ACC112 (cell line): ENCODE data around the gene TBC1D22A.

Source experiments
- H2AFZ ChIP-seq: fragments of 200-600 bp; sonication (generic); one replicate; pipeline ENCODE4 v1.6.0; 2017; ENCODE audit warnings: antibody characterized with exemption, low read length; ENCODE audit not compliant: unreplicated experiment
- H3K27ac ChIP-seq: fragments of 200-600 bp; sonication (generic); 2 replicates; pipeline ENCODE4 v1.5.1; 2014; ENCODE audit warnings: low read depth, mild to moderate bottlenecking, antibody characterized with exemption, low read length, moderate library complexity
- H3K27me3 ChIP-seq: fragments of 200-600 bp; sonication (generic); 2 replicates; pipeline ENCODE4 v1.6.1; 2014; ENCODE audit warnings: mild to moderate bottlenecking, antibody characterized with exemption, low read length, moderate library complexity, mixed read lengths; ENCODE audit not compliant: insufficient read depth
- H3K36me3 ChIP-seq: fragments of 200-600 bp; sonication (generic); 2 replicates; pipeline ENCODE4 v1.6.1; 2016; ENCODE audit warnings: mild to moderate bottlenecking, antibody characterized with exemption, low read length, moderate library complexity, mixed read lengths; ENCODE audit not compliant: insufficient read depth
- H3K4me1 ChIP-seq: fragments of 200-600 bp; sonication (generic); one replicate; pipeline ENCODE4 v1.6.1; 2016; ENCODE audit warnings: low read length, mixed read lengths; ENCODE audit not compliant: insufficient read depth, unreplicated experiment, control insufficient read depth
- H3K4me3 ChIP-seq: fragments of 200-600 bp; sonication (generic); 2 replicates; pipeline ENCODE4 v1.5.1; 2014; ENCODE audit warnings: mild to moderate bottlenecking, low read depth, low read length
- H3K79me2 ChIP-seq: fragments of 200-600 bp; sonication (generic); one replicate; pipeline ENCODE4 v1.6.0; 2016; ENCODE audit warnings: low read length; ENCODE audit not compliant: control insufficient read depth, unreplicated experiment, insufficient read depth

TBC1D22A gene

DNA sequence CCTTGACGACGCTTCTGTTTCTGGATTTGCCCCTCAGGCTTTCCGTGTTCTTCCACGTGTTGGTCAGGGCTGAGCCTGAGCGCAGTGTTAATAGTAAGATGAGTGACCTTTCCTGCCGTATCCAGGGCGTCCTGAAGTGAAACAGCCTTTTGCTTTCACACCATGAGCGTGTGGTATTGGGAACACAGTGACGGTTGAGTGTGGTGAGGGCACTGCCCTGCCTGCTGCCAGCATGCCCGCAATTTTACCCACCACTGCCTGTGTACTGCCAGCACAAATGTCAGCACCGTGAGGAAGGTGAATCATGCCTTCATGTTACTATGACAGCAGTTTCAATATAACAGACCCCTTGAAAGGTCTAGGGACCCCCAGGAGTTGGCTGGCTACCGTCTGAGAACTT lies 217.1 kb downstream of the TBC1D22A start:
- Histone ChIP-seq H3K4me1 (peaks cover 2% of the 10 kb centered on the region), H3K27ac (no peak overlapping the region), H3K27me3 (no peaks in the 10 kb centered on the region), H3K36me3 (no peaks in the 10 kb centered on the region), H3K4me3 (no peak overlapping the region), H3K79me2 (no peaks in the 10 kb centered on the region), H2AFZ (no peak overlapping the region)

GRCh38 chr22:46980392-46980791 lies 217.9 kb downstream of the TBC1D22A start:
- H3K4me1 ChIP-seq: peaks cover 9% of the 10 kb centered on the region
- H2AFZ ChIP-seq: no peak overlapping the region
- H3K36me3 ChIP-seq: no peaks in the 10 kb centered on the region
- H3K27me3 ChIP-seq: no peaks in the 10 kb centered on the region
- H3K79me2 ChIP-seq: no peaks in the 10 kb centered on the region
- H3K4me3 ChIP-seq: no peak overlapping the region
- H3K27ac ChIP-seq: no peak overlapping the region

DNA sequence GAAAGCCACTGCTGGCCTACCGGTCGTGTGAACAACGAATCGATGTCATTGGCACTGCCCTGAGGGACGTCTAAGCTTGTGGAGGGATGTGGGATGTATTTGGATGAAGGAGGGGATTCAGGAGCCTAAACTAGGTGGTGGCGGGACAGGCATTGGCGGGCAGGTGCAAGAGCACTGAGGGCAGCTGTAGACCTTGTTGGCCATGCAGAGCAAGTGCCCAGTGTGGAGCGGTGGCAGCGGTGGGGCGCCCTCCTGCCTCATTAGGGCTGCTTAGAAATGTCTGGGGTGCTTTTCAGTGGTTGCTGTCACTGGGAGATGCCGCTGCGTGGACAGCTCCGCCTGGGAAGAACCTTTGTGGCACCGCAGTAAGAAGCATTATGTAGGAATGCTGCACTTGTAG lies 220.2 kb downstream of the TBC1D22A start:
- H3K79me2 ChIP-seq: no peaks in the 10 kb centered on the region
- no peaks in the 10 kb centered on the region for H3K27me3 ChIP-seq
- H3K4me3 ChIP-seq: no peak overlapping the region
- no peak overlapping the region for H2AFZ ChIP-seq
- H3K4me1 ChIP-seq: peaks cover 9% of the 10 kb centered on the region
- no peaks in the 10 kb centered on the region for H3K36me3 ChIP-seq
- no peak overlapping the region for H3K27ac ChIP-seq

DNA sequence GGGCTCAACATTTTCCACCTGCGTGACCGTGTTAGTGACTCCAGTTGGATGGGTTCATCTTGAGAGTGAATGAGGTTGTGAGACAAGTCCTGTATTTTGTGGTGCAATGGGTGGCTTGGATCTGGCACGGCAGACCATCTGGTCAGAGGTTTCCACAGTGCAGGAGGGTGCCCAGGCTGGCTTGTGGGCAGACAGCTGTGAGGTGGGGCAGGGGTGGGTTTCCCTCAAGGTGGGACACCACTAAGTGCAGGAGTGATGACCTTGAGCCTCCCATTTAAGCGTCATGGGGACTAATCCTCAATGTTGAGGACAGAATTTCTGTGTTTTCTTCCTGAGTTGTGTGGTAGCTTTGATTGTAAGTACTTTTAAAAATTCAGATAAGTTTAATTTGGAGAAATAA lies 220.6 kb downstream of the TBC1D22A start:
- Histone ChIP-seq H3K4me1 (peaks cover 9% of the 10 kb centered on the region), H3K4me3 (no peak overlapping the region), H3K27ac (no peak overlapping the region), H3K79me2 (no peaks in the 10 kb centered on the region), H3K27me3 (no peaks in the 10 kb centered on the region), H3K36me3 (no peaks in the 10 kb centered on the region), H2AFZ (no peak overlapping the region)

DNA sequence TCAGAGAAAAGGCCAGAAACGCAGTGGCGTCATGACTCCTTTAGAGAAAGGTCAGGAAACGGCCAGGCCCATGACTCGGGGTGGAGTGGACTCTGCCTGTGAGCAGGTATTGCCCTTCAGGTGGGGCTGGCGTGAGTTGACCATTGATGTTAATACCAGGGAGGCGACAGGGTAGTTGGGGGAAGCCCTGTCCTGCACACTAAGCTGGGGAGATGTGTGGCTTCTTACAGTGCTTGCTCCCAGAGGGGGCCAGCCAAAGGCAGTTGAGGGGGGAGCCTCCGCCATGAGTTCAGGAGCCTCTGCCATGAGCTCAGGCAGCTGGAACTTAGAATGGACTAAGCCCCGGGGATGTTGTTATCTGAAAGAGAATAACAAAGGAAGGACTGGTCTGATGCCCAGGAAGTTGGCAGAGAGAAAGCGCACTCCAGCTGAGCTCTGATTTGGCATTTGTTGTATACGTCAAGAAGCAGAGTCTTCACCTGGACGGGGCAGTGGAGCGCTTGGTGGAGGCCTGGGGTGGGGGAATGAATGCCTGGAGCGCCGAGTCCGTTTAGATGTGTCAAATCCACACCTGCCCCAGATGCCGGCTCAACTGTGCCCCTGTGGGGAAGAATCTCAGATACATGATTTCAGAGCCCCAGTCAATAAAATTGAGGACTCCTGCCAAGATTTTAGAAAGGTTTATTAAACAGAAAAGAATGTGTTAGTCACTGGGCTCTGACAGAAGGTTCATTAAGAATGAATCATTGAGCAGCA lies 222.5 kb downstream of the TBC1D22A start:
- Histone ChIP-seq H3K36me3 (no peaks in the 10 kb centered on the region), H3K79me2 (no peaks in the 10 kb centered on the region), H3K27me3 (no peaks in the 10 kb centered on the region), H3K27ac (no peak overlapping the region; the same call in 1 of the 2 replicates), H3K4me1 (peaks cover 9% of the 10 kb centered on the region), H2AFZ (no peak overlapping the region), H3K4me3 (no peak overlapping the region; the same call in 1 of the 2 replicates)

- Histone ChIP-seq H2AFZ (no peak overlapping the region), H3K36me3 (no peaks in the 10 kb centered on the region), H3K4me3 (no peak overlapping the region), H3K4me1 (peaks cover 9% of the 10 kb centered on the region), H3K27me3 (no peaks in the 10 kb centered on the region), H3K79me2 (no peaks in the 10 kb centered on the region), H3K27ac (no peak overlapping the region)
Observed at GRCh38 chr22:46985507-46985882, 223.0 kb downstream of the TBC1D22A start.

- no peak overlapping the region for H3K27ac ChIP-seq
- H3K4me3 ChIP-seq: no peak overlapping the region
- H3K79me2 ChIP-seq: no peaks in the 10 kb centered on the region
- H3K4me1 ChIP-seq: peaks cover 9% of the 10 kb centered on the region
- H3K27me3 ChIP-seq: no peaks in the 10 kb centered on the region
- H3K36me3 ChIP-seq: no peaks in the 10 kb centered on the region
- no peak overlapping the region for H2AFZ ChIP-seq
Observed at GRCh38 chr22:46986788-46987187, 224.3 kb downstream of the TBC1D22A start.

DNA sequence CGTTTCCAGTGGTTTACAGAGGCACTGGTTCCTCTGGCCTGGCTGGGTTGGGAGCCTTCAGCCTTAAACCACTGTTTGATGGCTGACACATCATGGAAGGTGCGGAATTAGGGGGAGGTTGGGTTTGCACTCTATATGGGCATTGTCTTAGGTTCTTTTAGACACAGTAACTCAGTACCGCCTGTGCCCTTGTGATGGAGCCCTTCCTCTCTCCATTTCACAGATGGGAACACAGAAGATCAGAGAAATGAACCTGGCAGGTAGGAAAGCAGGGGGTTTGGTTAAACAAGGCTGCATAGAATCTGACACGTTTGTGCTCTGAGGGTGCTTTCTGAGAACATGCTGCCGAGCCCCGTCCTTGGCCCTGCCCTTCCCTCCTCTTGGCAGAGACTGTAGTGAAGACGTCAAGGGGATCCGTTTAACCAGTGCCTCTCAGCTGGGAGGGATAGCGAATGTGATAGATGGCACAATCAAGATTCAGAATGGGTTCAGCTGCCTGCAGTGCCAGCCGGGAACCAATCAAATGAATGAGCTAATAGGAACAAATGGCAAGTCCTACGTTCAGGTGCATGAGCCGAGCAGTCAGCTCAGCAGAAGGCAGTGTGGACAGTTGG lies 228.6 kb downstream of the TBC1D22A start:
- Histone ChIP-seq H3K4me3 (no peak overlapping the region), H3K27ac (no peak overlapping the region), H3K27me3 (no peaks in the 10 kb centered on the region), H2AFZ (no peak overlapping the region), H3K36me3 (no peaks in the 10 kb centered on the region), H3K4me1 (no peaks in the 10 kb centered on the region), H3K79me2 (no peaks in the 10 kb centered on the region)

- H3K27me3 ChIP-seq: no peaks in the 10 kb centered on the region
- H3K4me1 ChIP-seq: no peaks in the 10 kb centered on the region
- H3K4me3 ChIP-seq: no peak overlapping the region
- no peak overlapping the region for H2AFZ ChIP-seq
- H3K79me2 ChIP-seq: no peaks in the 10 kb centered on the region
- no peaks in the 10 kb centered on the region for H3K36me3 ChIP-seq
- no peak overlapping the region for H3K27ac ChIP-seq
Observed at GRCh38 chr22:46991666-46992065, 229.2 kb downstream of the TBC1D22A start.

GRCh38 chr22:46992121-46992731 lies 229.8 kb downstream of the TBC1D22A start:
- no peaks in the 10 kb centered on the region for H3K36me3 ChIP-seq
- H2AFZ ChIP-seq: no peak overlapping the region
- no peaks in the 10 kb centered on the region for H3K79me2 ChIP-seq
- H3K4me3 ChIP-seq: no peak overlapping the region
- H3K27ac ChIP-seq: no peak overlapping the region
- H3K4me1 ChIP-seq: no peaks in the 10 kb centered on the region
- H3K27me3 ChIP-seq: no peaks in the 10 kb centered on the region

DNA sequence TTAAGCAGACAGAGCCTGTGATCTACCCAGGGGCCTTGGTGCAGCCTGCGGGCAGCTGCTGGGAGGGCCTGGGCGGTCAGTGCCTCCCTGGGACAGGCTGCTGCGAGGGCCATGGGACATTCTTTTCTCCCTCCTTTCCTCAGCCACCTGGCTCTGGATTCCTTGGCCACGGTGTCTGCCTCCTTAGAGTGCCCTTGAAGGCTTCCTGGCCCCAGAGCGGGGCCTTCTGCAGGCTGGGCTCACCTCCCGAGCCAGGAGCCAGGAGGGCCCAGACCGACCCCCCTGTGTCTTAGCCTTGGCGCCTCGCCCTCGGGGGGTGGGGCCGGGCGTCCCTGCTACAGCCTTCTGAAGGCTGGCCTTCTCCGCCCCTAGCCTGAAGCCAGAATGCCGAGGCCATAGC lies 231.2 kb downstream of the TBC1D22A start:
- H3K4me3 ChIP-seq: no peak overlapping the region
- no peaks in the 10 kb centered on the region for H3K79me2 ChIP-seq
- H2AFZ ChIP-seq: no peak overlapping the region
- H3K27me3 ChIP-seq: no peaks in the 10 kb centered on the region
- H3K4me1 ChIP-seq: no peaks in the 10 kb centered on the region
- H3K36me3 ChIP-seq: no peaks in the 10 kb centered on the region
- H3K27ac ChIP-seq: no peak overlapping the region
